Measurements from ENCODE around the gene RHO.

RHO gene

DNA sequence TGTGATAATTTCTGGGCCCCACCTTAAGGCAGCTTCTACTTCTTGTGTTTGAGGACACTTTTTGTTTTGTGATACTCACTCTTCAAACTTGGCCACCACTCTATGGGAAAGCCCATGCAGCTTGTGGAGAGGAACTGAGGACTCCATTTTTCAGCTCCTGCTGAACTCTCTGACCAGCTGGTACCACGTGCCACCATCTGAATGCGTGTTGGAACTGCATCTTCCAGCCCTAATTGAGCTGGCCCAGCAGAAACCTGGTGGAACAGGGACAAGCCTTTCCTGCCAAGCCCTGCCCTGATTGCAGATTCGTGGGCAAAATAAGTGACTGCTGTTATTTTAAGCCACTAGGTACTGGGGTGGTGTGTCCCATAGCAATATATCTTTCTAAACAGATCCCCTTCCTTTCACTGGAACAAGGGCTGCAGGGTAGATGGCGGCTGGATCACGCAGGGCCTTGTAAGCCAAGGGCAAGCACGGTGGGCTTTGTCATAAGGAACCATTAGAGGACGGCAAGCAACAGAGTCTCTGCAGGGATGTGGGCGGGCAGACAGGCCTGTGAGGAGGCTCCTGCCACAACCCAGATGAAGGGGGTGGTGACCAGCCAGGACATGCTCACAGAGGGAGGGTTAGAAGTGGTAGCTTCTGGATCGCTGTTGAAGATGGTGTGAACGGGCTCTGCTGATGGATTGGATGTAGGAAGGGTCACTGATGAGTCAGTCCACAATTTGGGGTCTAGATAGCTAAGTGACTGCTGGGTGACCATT, 24.0 kb downstream of the RHO start:
- H3K9me3 Mint-ChIP-seq: no peaks in the 10 kb centered on the region
- H3K4me1 Mint-ChIP-seq: peaks cover 65% of the 10 kb centered on the region
- TF ChIP-seq, protein P1, sequence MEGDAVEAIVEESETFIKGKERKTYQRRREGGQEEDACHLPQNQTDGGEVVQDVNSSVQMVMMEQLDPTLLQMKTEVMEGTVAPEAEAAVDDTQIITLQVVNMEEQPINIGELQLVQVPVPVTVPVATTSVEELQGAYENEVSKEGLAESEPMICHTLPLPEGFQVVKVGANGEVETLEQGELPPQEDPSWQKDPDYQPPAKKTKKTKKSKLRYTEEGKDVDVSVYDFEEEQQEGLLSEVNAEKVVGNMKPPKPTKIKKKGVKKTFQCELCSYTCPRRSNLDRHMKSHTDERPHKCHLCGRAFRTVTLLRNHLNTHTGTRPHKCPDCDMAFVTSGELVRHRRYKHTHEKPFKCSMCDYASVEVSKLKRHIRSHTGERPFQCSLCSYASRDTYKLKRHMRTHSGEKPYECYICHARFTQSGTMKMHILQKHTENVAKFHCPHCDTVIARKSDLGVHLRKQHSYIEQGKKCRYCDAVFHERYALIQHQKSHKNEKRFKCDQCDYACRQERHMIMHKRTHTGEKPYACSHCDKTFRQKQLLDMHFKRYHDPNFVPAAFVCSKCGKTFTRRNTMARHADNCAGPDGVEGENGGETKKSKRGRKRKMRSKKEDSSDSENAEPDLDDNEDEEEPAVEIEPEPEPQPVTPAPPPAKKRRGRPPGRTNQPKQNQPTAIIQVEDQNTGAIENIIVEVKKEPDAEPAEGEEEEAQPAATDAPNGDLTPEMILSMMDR (IDR thresholded peaks at IDR 0.05): no peak
- H3K27ac Mint-ChIP-seq: peak overlapping the region; percentile 33
- peaks cover 6% of the 10 kb centered on the region for H3K36me3 Mint-ChIP-seq (ENCODE audit: low read depth)
- no peak for DNase-seq
- H3K4me3 Mint-ChIP-seq: no peak overlapping the region
- H3K27me3 Mint-ChIP-seq (ENCODE audit: low read depth, poor library complexity): peaks cover 6% of the 10 kb centered on the region

GRCh38 chr3:129553171-129553570, 24.7 kb downstream of the RHO start:
- no peak for DNase-seq
- peaks cover 2% of the 10 kb centered on the region for H3K27me3 Mint-ChIP-seq (ENCODE audit: low read depth, poor library complexity)
- peaks cover 6% of the 10 kb centered on the region for H3K36me3 Mint-ChIP-seq (ENCODE audit: low read depth)
- no peaks in the 10 kb centered on the region for H3K9me3 Mint-ChIP-seq
- TF ChIP-seq, protein P1 (IDR thresholded peaks at IDR 0.05): no peak
- no peak overlapping the region for H3K4me3 Mint-ChIP-seq
- peaks cover 70% of the 10 kb centered on the region for H3K4me1 Mint-ChIP-seq
- H3K27ac Mint-ChIP-seq: no peak overlapping the region

- TF ChIP-seq, protein P1 (IDR thresholded peaks at IDR 0.05): no peak
- H3K4me1 Mint-ChIP-seq: peaks cover 70% of the 10 kb centered on the region
- no peaks in the 10 kb centered on the region for H3K27me3 Mint-ChIP-seq (ENCODE audit: low read depth, poor library complexity)
- DNase-seq: no peak
- no peaks in the 10 kb centered on the region for H3K9me3 Mint-ChIP-seq
- peaks cover 6% of the 10 kb centered on the region for H3K36me3 Mint-ChIP-seq (ENCODE audit: low read depth)
- no peak overlapping the region for H3K4me3 Mint-ChIP-seq
- H3K27ac Mint-ChIP-seq: no peak overlapping the region
Observed at GRCh38 chr3:129553719-129554118, 25.3 kb downstream of the RHO start.

DNA sequence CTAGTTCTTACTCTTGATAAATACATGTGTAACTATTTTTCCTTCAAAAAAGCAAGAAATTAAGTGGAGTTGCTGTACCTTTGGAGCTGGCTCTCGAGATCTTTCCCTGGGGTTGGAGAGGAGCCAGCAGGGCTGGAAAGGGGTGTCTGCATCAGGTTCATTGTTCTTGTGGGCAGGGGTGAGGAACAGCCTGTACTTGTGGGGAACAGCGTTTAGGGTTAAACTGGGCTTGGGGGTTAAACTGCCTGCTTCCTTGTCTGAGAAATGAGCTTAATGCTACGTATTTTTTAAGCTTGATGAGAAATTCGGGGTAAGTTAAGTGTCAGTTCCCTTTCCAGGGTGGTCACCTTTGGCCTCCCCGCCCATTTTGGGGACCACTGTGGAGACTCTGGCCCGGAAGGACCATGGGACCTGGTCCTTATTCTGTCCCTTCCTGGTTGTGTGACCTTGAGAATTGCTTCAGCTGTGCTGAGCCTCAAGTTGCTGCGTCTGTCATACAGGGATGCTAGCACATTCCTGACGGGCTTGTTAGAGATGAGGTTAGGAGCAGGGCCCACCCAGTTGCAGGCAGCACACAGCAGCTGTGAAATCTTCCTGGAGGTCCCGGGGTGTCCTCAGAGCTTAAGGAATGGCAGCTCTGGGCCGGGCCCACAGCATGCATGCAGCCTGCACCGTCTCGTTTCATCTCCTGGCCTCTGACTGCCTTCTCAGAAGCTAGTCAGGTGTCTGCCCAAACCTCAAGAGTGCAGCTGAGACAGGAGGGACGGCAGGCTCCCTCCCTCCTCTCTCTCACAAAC, 26.1 kb downstream of the RHO start:
- Mint-ChIP-seq H3K27ac (peak overlapping the region; percentile 75), H3K4me3 (no peak overlapping the region), H3K9me3 (no peaks in the 10 kb centered on the region), H3K36me3 (ENCODE audit: low read depth) (peaks cover 6% of the 10 kb centered on the region), H3K4me1 (peaks cover 70% of the 10 kb centered on the region), H3K27me3 (ENCODE audit: low read depth, poor library complexity) (no peaks in the 10 kb centered on the region)
- TF ChIP-seq, protein P1 (IDR thresholded peaks at IDR 0.05): no peak
- no peak for DNase-seq

DNA sequence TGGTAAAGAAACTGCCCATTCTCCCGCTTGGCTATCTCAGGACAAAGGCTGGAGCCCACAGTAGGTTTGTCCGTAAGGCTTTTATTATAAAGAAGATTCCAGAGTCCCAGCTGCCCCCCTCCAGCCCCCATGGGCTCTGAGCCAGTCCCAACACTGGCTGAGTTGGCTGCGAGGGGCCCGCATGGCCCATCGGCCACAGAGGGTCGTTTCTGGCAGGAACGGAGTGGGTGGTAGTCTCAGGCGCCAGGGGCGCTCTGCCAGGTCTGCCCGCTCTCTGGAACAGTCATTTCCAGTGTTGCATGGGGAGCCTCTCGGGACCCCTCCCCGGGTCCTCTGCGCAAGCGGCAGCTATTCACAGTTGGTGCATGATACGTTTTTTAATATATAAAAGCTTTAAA, 26.7 kb downstream of the RHO start:
- Mint-ChIP-seq H3K27ac (no peak overlapping the region), H3K4me1 (peaks cover 69% of the 10 kb centered on the region), H3K4me3 (no peak overlapping the region), H3K9me3 (no peaks in the 10 kb centered on the region), H3K27me3 (ENCODE audit: low read depth, poor library complexity) (no peaks in the 10 kb centered on the region), H3K36me3 (ENCODE audit: low read depth) (peaks cover 6% of the 10 kb centered on the region)
- TF ChIP-seq, protein P1 (IDR thresholded peaks at IDR 0.05): no peak
- no peak for DNase-seq

Data from nephron progenitor cell (in vitro differentiated cells).